ENCODE data around the gene PAX9. TPM values are rescaled to one million over a fixed set of nuclear protein-coding genes. Genes with fewer than 3 reads are reported as not detected.

Gene PAX9
- 0.05 TPM in 1 of 2 replicates, not detected in the other for total RNA-seq

DNA sequence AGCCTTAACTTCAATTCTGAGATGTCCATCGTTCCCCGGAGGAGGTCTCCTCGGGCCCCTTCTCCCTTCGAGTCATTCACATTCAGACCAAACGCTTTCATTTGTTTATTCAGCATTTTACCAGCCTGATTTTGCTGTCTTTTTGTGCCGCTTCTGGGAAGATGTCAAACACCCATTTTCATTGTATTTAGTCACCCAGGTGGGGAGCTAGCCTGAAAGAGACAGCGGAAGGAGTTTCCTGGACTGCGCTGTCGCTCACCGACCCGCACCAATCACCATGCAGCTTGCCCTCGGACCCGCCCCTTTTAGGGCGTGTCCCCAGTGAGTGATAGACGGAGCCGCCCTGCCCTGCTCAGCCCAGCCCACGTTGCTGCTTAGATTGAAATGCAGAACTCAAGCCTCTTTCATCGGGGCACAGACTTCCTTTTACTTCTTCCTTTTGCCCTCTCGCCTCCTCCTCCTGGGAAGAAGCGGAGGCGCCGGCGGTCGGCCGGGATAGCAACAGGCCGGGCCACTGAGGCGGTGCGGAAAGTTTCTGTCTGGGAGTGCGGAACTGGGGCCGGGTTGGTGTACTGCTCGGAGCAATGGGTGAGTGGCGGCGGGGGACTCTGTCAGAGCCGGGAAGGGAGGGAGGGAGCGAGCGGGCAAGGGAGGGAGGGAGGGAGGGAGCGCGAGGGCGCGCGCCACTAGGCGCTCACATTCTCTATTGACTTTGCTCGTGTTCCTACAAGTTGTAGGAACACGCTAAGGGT is at the start of gene PAX9:
PAX9 (plus strand) TSS at position 355 of the 752 bp plus-strand sequence; CDS start at position 585, 230 bp downstream.
- intact Hi-C loops (cut with micrococcal nuclease): no loop called here

DNA sequence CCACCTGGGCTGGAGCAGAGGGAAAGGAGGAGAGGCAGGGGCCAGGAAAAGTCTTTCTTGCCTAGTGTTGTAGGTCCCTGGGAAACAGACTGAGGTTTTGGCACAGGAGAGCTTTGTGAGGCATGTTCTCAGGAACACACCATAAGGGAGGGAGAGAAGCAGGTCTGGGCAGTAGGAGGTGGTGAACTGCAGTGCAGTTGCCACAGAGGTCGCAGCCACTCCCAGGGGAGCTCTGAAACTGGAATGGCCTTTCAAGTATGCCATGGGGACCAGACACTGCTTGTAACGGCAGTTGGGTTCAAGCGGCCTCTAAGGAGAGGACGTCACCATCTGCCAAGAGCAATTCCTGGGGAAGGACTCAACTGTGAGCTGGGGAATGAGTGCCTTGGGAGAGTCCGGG is 43.8 kb upstream of the PAX9 start:
- intact Hi-C loops (cut with micrococcal nuclease): no loop called here

DNA sequence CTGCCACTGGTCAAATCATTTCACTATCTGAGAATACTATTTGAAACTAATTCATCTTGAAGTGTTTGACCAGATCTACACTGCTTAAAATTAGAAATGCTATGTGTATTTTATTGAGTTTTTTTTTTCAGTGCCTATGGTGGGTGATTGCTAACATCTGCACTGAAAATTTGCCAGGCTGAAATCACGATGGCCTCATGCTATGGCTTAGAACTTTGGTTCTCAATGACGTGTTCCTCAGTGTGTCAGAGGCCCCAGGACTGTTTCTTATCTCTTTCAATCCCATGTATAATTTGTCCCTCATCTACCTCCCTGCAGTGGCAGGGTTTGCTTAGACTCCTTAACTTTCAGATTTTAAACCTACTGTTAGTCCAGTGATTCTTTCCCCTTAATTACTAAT is 43.0 kb upstream of the PAX9 start:
- intact Hi-C loops (cut with micrococcal nuclease): no loop called here

DNA sequence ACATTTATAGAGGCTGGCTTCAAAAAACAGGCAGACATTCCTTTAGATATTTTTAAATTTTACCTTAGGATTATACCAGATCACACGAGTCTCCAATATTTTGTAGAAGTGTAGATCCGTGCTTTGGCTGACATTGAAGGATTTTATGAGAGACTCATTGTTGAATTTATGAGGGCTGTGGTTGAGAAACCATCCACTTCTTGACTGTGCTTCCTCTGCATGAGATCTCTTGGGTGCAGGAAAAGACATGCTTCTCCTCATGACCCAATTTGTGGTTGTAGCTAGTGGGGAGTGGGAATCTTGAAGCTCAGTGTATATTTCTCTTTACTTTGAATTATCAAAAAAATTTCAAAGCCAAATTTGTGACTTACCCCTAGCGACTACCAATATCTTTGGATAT is 42.5 kb upstream of the PAX9 start:
- intact Hi-C loops (cut with micrococcal nuclease): no loop called here

DNA sequence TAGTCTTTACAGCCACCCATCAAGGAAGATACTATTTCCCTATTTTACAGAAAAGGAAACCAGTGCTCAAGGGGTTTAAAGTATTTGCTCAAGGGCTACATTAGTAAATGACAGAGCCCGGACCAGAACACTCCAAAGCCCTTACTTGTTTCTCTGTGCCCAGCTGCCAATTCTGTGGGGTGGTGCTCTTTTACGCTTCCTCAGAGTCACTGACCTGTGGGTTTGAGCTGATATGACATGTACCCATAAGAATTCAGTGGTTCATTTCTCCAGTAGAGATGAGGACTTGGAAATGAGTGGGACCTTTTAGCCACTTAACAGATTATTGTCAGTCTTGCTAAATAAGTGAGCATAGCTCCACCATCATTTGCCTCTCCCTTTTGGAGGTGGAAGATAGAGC is 41.8 kb upstream of the PAX9 start:
- intact Hi-C loops (cut with micrococcal nuclease): no loop called here

DNA sequence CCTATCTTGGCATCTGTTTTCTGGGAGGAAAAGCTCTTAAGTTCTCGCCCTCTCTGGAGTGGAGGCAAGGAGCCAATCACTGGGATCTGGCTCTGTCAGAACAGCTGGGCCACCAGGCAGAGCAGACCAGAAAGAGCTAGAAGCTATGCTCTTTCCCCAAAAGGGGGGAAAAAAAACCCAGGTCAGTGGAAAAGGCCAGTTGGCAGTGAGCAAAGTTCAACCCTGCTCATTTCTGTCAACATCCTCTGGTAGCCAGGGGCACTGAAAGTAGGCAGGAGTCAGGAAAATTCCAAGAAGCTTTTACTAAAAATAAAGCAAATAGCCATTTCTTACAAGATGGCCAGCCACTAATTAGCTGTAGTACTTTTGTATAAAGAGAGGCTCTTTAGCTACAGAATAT is 36.6 kb upstream of the PAX9 start:
- intact Hi-C loops (cut with micrococcal nuclease): no loop called here

DNA sequence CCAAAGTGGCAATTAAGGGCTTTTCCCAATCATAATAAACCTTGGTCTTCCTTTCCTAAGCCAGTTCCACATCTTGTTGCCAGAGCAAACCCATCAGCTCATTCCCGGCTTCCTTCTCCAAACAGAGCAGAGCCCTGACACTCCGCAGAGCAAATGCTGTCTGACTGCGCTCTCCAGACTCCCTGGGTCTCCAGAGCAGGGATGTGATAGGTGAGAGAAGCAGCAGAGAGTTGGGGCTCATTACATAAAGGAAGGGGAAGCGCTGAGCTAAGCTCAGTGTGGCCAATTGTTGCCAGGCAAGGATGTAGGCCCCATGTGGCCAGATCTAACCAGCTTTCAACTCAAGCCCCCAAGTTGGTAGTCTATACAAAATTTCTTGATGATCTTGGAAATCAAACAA is 36.2 kb upstream of the PAX9 start:
- intact Hi-C loops (cut with micrococcal nuclease): no loop called here

DNA sequence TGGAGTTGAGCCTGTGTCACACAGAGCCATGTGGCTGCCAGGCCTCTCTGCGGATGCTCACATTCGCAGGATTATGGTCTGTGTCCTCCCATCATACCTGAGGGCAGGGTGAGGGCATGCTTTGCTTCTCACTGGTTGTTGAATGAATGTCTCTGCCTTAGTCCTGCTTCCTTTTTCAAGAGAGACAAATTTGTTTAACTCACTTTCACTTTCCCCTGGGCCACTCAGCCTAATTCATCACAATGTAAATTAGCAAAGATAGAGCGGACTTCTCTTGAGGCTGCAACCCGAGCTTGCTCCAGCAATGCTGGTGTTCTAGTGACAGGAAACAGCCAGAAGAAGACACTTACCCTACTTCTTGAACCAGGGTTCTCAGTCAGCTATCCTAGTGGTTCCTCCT is 35.5 kb upstream of the PAX9 start:
- intact Hi-C loops (cut with micrococcal nuclease): no loop called here

DNA sequence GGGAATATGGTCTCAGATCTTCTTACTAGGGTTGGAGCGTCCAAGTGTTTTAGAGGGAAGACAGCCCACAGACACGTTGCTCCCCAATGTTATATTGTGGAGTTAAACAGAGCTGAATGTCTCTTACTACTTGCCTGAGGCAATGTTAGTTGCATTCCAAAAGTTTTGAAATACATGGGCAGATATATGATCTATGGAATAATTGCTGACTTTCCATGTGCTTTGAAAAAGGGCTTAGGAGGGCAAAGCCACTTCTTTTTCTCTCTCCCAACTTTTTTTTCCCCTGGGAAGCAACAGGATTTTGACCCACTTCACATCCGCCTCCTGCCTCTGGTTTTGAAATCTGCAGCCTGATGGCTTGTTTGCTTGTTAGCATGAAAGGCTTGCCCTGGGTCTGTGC is 33.7 kb upstream of the PAX9 start:
- intact Hi-C loops (cut with micrococcal nuclease): no loop called here

DNA sequence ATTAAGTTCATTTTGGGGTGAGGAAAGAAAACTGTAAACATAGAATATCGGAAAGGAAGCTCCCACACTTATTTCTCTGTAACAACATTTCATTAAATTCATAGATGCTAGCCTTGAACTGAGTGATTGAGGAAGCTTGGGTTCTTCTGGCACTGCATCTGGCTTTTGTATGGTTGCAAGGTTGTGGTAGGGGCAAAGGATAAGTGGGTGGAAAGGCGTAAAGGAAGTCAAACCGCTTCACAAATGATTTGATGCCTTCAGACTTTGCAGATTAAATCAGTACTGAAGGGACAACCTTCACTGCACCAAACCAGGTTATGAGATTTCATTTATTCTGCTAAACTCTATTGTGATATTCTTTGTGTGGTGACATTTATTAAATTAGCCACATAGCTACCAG is 28.1 kb upstream of the PAX9 start:
- intact Hi-C loops (cut with micrococcal nuclease): no loop called here

DNA sequence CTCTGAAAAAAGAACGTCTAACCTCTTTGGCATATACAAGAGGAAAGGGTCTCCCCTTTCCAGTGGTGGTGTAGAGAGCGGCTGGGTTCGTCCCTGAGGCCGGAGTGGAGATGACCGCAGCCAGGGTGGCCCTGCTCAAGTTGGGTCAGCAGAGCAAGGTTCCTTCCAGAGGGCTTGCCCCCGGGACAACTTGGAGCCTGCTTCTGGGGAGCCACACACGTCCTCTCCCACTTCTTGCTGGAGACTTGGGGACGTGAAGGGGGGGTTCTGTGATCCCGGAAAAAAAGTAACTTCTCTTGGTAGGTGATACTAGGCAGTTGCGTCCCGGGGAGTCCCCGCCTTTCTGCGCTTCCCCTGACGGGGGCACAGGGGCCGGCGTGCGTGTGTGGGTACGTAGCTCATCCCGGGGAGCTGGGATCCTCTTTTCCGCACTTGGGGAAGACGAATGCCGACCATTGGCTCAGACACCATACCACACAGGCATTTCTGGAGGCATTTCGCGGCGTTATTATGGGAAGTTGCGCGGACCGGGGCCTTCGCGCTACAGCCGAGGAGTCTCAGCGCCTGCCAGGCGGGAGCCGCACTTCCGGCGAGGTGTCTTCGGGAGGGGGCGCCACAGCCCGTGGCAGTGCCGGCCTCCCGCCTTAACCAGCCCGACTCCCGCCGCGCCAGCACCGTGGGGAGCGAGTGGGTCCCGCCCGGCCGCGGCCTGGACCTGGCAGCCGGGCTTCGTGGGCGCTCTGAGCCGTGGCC is 14.8 kb upstream of the PAX9 start:
- intact Hi-C loops (cut with micrococcal nuclease): no loop called here

DNA sequence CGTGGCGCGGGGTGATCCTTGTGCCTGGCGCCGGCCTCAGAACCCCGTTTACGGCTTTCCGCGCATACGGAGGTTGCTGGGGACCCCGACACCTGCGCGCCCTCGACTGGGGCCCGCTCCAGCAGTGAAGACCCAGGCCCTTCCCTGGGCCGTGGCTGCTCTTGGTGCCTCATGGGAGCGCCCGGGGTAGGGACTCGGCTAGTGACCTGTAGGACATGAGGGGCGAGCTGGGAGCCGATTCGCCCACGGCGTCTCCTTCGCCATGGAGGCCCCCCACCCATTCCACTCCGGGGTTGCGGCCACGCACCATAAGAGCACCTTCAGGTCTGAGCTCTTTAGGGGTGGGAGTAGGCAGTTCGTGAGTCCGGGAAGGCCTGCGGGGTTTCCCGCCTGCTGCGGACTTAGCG is 14.2 kb upstream of the PAX9 start:
- intact Hi-C loops (cut with micrococcal nuclease): no loop called here

DNA sequence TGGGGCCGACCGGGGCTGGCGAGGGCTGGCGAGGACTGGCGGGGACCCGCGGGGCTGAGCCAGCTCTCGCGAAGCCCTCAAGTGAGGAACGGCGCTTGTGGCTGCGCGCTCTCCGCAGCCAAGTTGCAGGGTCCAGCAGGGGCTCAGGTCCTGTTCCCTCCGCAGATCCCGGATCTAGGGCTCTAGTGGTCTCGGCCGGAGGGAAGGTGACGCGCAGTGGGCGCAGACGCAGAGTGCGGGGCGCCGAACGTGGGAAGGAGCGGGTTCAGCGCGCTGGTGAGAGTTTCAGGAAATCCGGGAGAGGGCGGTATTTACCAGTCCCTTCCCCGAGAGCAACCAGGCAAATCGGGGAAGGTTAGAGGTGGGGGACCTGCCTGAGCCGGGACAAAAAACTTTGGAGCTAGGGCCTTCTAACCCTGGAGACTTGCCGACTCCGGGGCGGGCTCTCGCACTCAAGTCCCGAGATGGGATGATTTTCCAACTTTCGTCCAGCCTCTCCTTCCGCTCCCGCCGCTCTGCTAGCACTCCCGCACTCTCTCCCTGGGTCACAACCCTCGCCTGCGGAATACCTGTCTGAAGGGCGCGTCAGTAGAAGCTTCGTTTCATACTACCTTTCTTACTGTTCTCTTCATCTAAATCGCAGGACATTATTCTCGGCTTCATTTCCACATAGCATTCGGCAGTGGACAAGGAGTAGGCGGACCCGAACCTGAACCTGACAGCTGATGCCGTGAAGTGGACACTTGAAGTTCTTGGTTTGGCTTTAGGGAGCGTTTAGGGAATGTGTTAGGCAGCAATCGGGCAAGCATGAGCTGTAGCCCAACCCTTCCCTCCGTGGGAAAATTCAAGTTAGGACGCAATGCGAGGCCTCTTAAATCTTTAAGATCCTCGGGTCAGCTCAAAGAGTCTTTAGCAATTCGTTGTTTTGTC is 13.6 kb upstream of the PAX9 start:
- intact Hi-C loops (cut with micrococcal nuclease): no loop called here

DNA sequence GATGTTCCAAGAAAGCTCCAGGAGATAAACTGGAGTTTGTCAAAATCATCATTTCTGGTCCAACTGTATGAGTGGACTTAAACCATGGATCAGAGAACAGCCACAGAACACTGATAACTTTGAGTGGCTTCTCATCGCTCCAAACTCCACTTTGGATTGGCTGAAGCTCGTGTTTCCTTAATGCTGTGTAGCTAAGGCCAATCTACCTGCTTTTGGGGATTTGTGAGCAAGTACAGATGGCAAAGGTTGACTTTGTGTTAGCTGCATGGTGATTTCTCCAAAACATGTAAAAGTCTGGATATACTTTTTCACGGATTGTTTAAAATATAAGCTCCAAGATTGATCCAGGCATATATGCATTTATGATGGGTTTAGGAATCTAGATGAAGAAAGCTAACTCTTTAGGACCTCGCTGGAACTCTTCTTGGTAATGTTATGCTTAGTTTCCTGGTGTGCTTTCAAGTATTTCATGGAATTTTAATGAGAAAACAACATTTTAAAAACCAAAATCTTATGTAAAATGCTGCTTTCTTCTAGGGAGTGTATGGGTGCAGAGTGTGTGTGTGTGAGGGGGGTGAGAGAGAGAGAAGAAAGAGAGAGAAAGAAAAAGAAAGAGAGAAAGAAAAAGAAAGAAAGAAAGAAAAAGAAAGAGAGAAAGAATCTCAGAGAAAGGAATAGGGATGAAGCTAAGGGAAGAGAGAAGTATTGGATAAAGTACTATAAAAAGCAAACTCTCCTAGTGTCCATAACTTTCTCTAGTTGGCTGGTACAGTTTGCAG is 11.6 kb upstream of the PAX9 start:
- intact Hi-C loops (cut with micrococcal nuclease): no loop called here

DNA sequence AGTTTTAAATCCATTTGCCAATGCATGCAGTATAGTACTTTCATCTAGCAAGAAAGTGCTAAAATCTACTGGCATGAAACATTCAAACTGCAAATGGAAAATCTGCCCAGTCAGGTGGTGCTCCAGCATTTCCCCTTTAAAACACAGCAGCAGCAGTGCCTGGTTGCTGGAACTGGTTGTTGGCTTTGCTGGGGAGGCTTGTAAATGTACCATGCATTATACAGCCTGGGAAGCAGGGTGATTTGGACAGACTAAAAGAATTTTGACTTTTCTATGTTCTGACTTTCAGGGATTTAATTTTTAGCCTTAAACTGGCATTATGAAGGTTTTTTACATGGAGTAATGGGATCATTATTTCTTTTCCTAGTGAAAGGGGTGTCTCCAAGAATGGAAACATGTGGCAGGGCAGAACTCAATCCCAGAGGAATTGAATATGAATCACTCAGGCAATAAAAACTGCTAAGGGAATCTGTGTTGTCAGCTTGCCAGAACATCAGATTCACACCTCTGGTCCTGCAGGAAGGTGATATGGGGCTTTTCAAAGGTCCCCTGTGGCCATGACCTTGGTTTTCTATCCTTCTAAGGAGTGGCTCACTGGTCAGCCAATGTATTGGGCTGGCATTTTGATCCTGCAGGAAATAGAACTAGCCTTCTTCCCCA is 9.0 kb upstream of the PAX9 start:
- intact Hi-C loops (cut with micrococcal nuclease): no loop called here

DNA sequence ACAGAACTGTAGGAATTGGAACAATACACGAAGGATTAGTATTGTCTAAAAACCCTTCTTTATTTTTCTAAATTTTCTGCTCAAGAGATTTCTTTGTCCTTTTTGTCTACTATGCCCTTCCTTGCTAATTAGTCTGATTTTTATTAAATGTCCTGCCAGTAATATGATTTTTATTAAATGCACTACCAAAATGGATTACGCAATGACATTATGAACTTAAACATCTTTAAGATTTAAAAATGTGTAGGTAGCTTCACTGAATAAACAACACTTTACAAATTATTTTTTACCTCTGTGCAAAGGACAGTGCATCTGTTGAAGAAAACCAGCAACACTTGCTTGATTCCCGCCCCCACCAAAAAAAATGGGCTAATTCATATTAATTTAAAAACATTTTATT is 8.2 kb upstream of the PAX9 start:
- intact Hi-C loops (cut with micrococcal nuclease): no loop called here

DNA sequence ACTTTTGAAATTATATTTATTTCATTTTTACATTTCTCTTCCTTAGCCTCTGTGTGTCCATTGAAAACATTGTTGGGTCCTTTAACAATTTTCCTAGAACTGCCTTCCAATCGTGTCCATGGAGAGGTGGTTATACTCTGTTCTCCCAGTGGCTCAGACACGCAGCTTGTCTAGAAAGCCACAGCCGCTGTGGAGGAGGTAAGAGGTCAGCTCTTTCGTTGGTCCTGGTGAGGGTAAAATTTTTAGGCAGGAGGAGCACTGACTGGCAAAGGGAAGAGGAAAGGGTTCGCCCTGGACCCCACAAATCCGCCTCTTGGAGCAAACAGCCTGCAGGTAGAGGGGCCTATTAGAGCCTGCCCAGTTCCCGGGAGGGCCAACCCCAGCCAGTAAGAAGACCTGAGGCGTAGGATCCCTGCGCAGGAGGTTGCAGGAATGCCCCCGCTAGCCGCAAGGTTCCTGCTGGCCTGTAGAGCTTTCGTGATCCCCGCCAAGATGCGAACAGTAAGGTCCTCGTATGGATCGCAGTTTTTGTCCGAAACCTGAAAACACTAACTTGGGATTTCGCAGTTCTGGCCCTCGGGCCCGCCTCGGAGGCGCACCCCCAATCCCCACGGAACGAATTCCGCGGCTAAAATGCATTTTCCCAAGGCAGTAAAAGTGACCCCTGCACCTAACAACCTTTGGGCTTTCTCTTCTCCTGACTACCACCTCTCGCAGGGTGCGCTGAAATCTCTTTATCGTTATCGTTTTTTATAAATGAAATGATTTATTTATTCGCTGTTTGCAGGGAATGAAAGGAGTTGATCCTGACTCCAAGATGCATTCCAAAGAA is 7.5 kb upstream of the PAX9 start:
- intact Hi-C loops (cut with micrococcal nuclease): no loop called here

DNA sequence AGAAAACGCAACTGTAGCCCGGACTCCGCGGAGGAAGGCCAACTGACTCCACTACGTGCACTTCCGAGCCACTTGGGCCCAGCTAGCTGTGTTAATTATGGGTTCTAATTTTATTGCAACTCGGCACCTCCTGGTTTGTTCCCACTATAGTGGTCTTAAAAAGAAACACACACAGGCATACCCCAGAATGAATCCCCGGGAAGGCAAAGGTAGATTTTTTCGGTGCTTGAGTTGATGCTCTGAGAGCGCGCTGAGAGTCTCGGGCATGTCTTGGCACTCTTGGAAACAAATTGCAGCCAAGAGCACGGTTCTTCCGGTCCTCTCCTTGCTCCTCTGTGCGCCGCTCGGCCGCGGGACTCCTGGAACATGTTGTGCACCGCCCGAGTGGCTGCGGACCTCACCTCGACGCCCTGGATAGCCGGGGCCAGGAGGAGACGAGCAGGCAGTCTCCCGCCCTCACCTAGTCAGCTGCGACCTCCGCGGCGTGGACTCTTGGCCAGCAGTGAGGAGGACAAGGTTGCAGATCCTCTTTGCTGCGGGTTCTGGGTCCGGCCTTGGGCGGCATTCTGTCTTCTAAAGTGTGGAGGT is 6.8 kb upstream of the PAX9 start:
- intact Hi-C loops (cut with micrococcal nuclease): loop anchor here (5.0 kb wide), 1 partner anchor 932 kb away; no protein-coding TSS in a partner anchor

DNA sequence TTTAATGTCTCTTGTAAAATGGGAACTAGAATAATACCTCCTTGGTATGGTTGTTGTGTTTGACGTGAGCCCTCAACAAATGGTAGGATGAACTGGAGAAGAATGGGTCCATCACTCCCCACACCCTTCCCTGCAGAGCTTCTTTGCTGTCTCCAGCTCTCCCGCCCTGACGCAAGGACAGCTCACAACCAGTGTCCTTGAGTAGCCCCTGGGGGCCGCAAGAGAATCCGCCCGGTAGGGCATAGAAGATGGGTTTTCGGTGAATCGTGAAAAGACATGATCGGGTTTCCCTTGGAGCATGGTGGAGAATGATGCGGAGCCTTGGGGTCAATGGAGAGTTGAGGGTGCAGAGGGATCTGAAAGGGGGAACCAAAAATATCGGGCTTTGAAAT is 6.1 kb upstream of the PAX9 start:
- intact Hi-C loops (cut with micrococcal nuclease): loop anchor here (5.0 kb wide), 1 partner anchor 932 kb away; no protein-coding TSS in a partner anchor

Measured in T-helper 1 cell treated with Interleukin-12 subunit alpha and Interleukin-12 subunit beta and Interleukin-4 antibody, amounts not matched to agents 30 ng/mL and 1 ng/mL, for 36 hours (primary cell).